KMS-11 (cell line): ENCODE results near the gene MICA.
"Not testable (repeated sequence)": the region's sequence is repeated elsewhere in the genome, so short reads cannot be mapped to it uniquely, and the experiment has no call there.

Source experiments
- H2AFZ ChIP-seq: fragments of 200-600 bp; sonication (generic); 2 replicates; pipeline ENCODE4 v1.6.1; 2016; ENCODE audit warnings: antibody characterized with exemption, mixed run types, low read depth
- H3K27ac ChIP-seq: fragments of 200-600 bp; sonication (generic); 2 replicates; pipeline ENCODE4 v1.6.1; 2016; ENCODE audit warnings: mild to moderate bottlenecking, mixed run types
- H3K27me3 ChIP-seq: fragments of 200-600 bp; sonication (generic); 2 replicates; pipeline ENCODE4 v1.6.1; 2017; ENCODE audit warnings: mild to moderate bottlenecking, low read depth, mixed run types, moderate library complexity; ENCODE audit not compliant: insufficient read depth
- H3K36me3 ChIP-seq: fragments of 200-600 bp; sonication (generic); 2 replicates; pipeline ENCODE4 v1.6.1; 2017; ENCODE audit warnings: mild to moderate bottlenecking, mixed run types; ENCODE audit not compliant: insufficient read depth
- H3K4me1 ChIP-seq: fragments of 200-600 bp; sonication (generic); 2 replicates; pipeline ENCODE4 v1.6.1; 2016; ENCODE audit warnings: mild to moderate bottlenecking, low read depth, mixed run types; ENCODE audit not compliant: poor library complexity, severe bottlenecking
- H3K4me2 ChIP-seq: fragments of 200-600 bp; sonication (generic); 2 replicates; pipeline ENCODE4 v1.7.0; 2016; ENCODE audit warnings: mild to moderate bottlenecking, mixed run types
- H3K4me3 ChIP-seq: fragments of 200-600 bp; sonication (generic); IDR thresholded peaks from 2 replicates; pipeline ENCODE4 v1.6.1; 2017; ENCODE audit warnings: low read depth, low read length, mixed read lengths; ENCODE audit not compliant: insufficient read depth
- H3K79me2 ChIP-seq: fragments of 200-600 bp; sonication (generic); 2 replicates; pipeline ENCODE4 v1.6.1; 2016; ENCODE audit warnings: low read depth, mixed run types; ENCODE audit not compliant: insufficient read depth
- H3K9ac ChIP-seq: fragments of 200-600 bp; sonication (generic); 2 replicates; pipeline ENCODE4 v1.6.1; 2016; ENCODE audit warnings: mild to moderate bottlenecking, mixed run types
- H4K20me1 ChIP-seq: fragments of 200-600 bp; sonication (generic); 2 replicates; pipeline ENCODE4 v1.6.1; 2016; ENCODE audit warnings: mild to moderate bottlenecking, mixed run types; ENCODE audit not compliant: insufficient read depth
- TF ChIP-seq, protein P1 (sequence below): fragments of 200-600 bp; sonication (generic); conservative IDR thresholded peaks from 2 replicates; pipeline ENCODE4 v1.6.1; 2017; ENCODE audit warnings: low read depth, mild to moderate bottlenecking, antibody characterized with exemption, low read length, moderate library complexity, mixed read lengths

The MICA gene

DNA sequence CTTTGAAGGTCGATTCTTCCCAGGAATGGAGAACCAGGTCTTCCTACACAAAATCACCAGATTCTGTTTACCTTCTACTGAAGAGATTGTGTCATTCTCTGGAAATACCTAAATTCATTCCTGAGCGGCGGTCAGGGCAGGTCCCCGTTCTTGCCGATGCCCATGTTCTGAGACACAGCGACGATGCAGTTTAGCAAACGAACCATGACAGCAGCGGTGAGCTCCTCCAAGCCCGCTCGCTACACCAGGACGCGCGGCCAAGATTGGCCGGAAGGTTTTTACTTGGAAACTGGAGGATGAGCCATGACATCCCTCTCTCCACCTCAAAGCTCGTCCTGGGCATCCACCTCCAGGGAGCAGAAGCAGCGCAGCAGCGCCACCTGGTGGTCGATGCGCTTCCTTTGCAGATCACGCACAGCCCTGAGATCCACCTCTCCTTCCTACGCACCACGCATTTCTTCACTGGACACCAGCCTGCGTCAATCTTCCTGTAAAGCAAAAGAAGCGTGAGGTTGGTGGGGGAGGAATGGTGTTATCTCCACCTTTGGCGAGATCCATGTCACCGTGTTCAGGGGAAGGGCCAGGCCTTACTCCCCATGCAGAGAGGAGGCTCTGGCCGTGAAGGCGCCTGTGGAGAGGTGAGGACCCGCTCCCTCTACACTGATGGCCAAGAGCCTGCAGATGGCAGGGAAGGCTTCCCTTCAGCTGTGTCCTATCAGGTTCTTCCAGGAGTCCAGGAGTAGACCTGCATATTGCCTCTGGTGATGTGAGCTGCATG, 36.5 kb upstream of the MICA start:
- Histone ChIP-seq H2AFZ (peak overlapping the region; percentile 66), H3K4me1 (no peaks in the 10 kb centered on the region), H3K36me3 (no peaks in the 10 kb centered on the region), H3K9ac (no peak overlapping the region), H3K79me2 (no peaks in the 10 kb centered on the region), H3K4me2 (peak overlapping the region; percentile 23; the same call in 1 of the 2 replicates), H3K4me3 (no peak overlapping the region), H3K27me3 (no peaks in the 10 kb centered on the region), H3K27ac (no peak overlapping the region), H4K20me1 (no peaks in the 10 kb centered on the region)
- TF ChIP-seq, protein P1, sequence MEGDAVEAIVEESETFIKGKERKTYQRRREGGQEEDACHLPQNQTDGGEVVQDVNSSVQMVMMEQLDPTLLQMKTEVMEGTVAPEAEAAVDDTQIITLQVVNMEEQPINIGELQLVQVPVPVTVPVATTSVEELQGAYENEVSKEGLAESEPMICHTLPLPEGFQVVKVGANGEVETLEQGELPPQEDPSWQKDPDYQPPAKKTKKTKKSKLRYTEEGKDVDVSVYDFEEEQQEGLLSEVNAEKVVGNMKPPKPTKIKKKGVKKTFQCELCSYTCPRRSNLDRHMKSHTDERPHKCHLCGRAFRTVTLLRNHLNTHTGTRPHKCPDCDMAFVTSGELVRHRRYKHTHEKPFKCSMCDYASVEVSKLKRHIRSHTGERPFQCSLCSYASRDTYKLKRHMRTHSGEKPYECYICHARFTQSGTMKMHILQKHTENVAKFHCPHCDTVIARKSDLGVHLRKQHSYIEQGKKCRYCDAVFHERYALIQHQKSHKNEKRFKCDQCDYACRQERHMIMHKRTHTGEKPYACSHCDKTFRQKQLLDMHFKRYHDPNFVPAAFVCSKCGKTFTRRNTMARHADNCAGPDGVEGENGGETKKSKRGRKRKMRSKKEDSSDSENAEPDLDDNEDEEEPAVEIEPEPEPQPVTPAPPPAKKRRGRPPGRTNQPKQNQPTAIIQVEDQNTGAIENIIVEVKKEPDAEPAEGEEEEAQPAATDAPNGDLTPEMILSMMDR, result peak; percentile 90

DNA sequence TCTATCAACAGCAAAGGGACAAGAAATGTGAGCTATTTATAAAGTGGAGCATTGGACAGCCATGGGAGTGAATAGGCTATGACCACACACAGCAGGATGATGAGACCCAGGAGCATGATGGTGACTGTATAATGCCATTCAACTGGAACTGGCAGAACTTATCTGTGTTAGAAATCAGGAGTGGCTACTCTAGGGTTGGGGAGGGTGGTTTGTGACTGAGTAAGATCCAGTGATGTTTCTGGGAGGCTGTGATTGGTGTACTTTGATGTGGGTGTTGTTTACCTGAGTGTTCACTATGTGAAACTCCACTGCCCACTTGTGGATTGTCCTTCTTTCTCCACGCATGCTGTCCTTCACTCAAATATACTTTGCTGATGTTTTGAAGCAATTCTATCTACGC, 34.9 kb upstream of the MICA start:
- TF ChIP-seq, protein P1, result no peak
- Histone ChIP-seq H3K9ac (no peak overlapping the region), H2AFZ (no peak overlapping the region), H3K4me2 (no peak overlapping the region), H3K4me3 (no peak overlapping the region), H3K79me2 (no peaks in the 10 kb centered on the region), H3K27me3 (no peaks in the 10 kb centered on the region), H3K4me1 (no peaks in the 10 kb centered on the region), H4K20me1 (no peaks in the 10 kb centered on the region), H3K27ac (no peak overlapping the region), H3K36me3 (no peaks in the 10 kb centered on the region)

DNA sequence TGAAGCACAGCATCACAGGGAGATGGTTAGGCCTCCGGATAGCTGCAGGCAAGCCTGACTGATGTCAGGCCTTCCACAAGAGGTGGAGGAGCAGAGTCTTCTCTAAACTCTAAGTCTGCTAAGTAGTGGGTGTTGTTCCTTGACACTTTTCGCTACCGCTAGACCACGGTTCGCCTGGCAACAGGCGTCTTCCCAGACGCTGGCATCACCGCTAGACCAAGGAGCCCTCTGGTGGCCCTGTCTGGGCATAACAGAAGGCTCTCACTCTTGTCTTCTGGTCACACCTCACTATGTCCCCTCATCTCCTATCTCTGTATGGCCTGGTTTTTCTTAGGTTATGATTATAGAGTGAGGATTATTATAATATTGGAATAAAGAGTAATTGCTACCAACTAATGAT, 29.3 kb upstream of the MICA start:
- not testable (repeated sequence) for H3K36me3 ChIP-seq, H3K27ac ChIP-seq, H3K4me2 ChIP-seq, H3K79me2 ChIP-seq, H3K9ac ChIP-seq, H3K4me3 ChIP-seq, H3K27me3 ChIP-seq, H2AFZ ChIP-seq, H4K20me1 ChIP-seq, H3K4me1 ChIP-seq

DNA sequence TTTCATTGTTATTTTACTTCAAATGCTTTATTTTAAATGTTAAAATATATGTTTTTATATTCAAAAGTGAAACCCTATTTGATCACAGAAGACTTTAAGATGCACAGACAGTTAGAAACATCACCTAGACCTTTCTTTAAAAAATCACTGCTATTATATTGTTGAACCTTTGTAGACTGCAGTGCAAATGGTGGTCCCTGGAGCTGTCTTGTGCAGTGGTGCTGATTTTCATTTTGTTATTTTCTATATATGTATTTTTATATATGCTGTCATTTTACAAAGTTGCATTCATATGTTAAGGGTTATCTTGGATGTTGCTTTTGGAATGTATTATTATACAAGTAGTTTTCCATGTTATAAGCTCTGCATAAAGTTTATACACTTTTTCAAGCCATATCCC, 27.7 kb upstream of the MICA start:
- no peak overlapping the region for H3K27ac ChIP-seq
- H3K79me2 ChIP-seq, result no peaks in the 10 kb centered on the region
- H3K9ac ChIP-seq, result no peak overlapping the region
- TF ChIP-seq, protein P1, result no peak
- no peak overlapping the region for H2AFZ ChIP-seq
- no peaks in the 10 kb centered on the region for H3K27me3 ChIP-seq
- H3K4me3 ChIP-seq, result no peak overlapping the region
- H3K4me1 ChIP-seq, result no peaks in the 10 kb centered on the region
- no peaks in the 10 kb centered on the region for H3K36me3 ChIP-seq
- H3K4me2 ChIP-seq, result no peak overlapping the region
- no peaks in the 10 kb centered on the region for H4K20me1 ChIP-seq

DNA sequence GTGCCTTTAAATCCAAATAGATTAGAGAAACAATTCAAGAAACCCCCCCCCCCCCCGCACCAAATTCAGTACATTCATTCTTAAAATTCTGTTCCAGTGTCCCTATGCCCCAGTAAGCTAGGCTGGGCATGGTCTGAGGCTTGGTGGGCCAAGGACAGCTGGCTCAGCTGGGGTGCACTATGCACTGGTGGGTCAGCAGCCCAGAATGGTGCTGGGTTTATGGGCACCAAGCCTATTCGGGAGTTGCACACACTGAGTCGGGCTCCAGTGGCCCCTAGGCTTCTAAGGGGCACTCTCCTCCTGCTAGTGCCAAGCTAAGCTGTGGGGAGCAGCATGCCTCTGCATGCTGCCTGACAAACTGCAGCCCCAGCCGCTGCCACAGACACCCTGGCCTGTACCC, 26.4 kb upstream of the MICA start:
- Histone ChIP-seq H3K79me2 (no peaks in the 10 kb centered on the region), H3K4me3 (no peak overlapping the region), H3K4me1 (no peaks in the 10 kb centered on the region), H4K20me1 (no peaks in the 10 kb centered on the region), H3K27ac (no peak overlapping the region), H2AFZ (no peak overlapping the region), H3K4me2 (no peak overlapping the region), H3K27me3 (no peaks in the 10 kb centered on the region), H3K36me3 (no peaks in the 10 kb centered on the region), H3K9ac (no peak overlapping the region)
- TF ChIP-seq, protein P1, result no peak
